ENCODE results near the gene LRRC8B. TPM values are rescaled to one million over a fixed set of nuclear protein-coding genes. Genes with fewer than 3 reads are reported as not detected.

The LRRC8B gene
- total RNA-seq, 4 donors from 2014 or later, result 12.2 to 16.3 (median 13.8) TPM

GRCh38 chr1:89578151-89578550, 53.5 kb downstream of the LRRC8B start:
- TF ChIP-seq CTCF (IDR thresholded peaks at IDR 0.05; ENCODE audit: low read depth), result no peak

- no peak for TF ChIP-seq CTCF (IDR thresholded peaks at IDR 0.05; ENCODE audit: low read depth)
Observed at GRCh38 chr1:89578946-89579684, 54.5 kb downstream of the LRRC8B start.

- no peak for TF ChIP-seq CTCF (IDR thresholded peaks at IDR 0.05; ENCODE audit: low read depth)
Observed at GRCh38 chr1:89580036-89580435, 55.4 kb downstream of the LRRC8B start.

- TF ChIP-seq CTCF (IDR thresholded peaks at IDR 0.05; ENCODE audit: low read depth), result no peak
Observed at GRCh38 chr1:89581859-89582258, 57.2 kb downstream of the LRRC8B start.

- TF ChIP-seq CTCF (IDR thresholded peaks at IDR 0.05; ENCODE audit: low read depth), result no peak
Observed at GRCh38 chr1:89582571-89582970, 57.9 kb downstream of the LRRC8B start.

- no peak for TF ChIP-seq CTCF (IDR thresholded peaks at IDR 0.05; ENCODE audit: low read depth)
Observed at GRCh38 chr1:89584211-89584610, 59.6 kb downstream of the LRRC8B start.

GRCh38 chr1:89584781-89585180, 60.2 kb downstream of the LRRC8B start:
- TF ChIP-seq CTCF (IDR thresholded peaks at IDR 0.05; ENCODE audit: low read depth), result no peak

All from subcutaneous adipose tissue (tissue), 4 donors.